Pancreas (tissue), 10 donors: ENCODE data around the gene USP48. TPM values are rescaled to one million over a fixed set of nuclear protein-coding genes. Genes with fewer than 3 reads are reported as not detected.
"Not testable (repeated sequence)": the region's sequence is repeated elsewhere in the genome, so short reads cannot be mapped to it uniquely, and the experiment has no call there.

Experiments
- ATAC-seq, 4 donors: fragments of 200-7000 bp; cut with Tn5 transposase; one replicate each; pipeline versions ENCODE4 v1.8.0 to v1.9.1; 2020; ENCODE audit warnings: mild to moderate bottlenecking in 4 of 4, moderate library complexity in 4 of 4
- DNase-seq, 6 donors: peaks; one replicate each; pipeline ENCODE4 v3.0.0-alpha.2; 2020
- FAIRE-seq: peaks from 2 replicates; lab custom pipeline; 2012; peaks lifted over from hg19 to GRCh38; lab: Jason Lieb, UNC
- H3K27ac ChIP-seq, 4 donors: fragments of 200-600 bp; sonication (generic); 1 replicate in 3 of 4; 2 replicates in 1 of 4; pipeline versions ENCODE4 v1.5.0 to v1.8.0; 2020
- H3K27me3 ChIP-seq, 4 donors: fragments of 200-600 bp; one replicate each; pipeline ENCODE4 v1.8.0; 2021
- H3K36me3 ChIP-seq, 3 donors: fragments of 200-600 bp; sonication (generic) in 1 of 3; one replicate each; pipeline versions ENCODE4 v1.5.0 to v1.8.0; 2020 to 2021
- H3K4me1 ChIP-seq, 3 donors: fragments of 200-600 bp; one replicate each; pipeline ENCODE4 v1.8.0; 2021
- H3K4me3 ChIP-seq, 4 donors: fragments of 200-600 bp; sonication (generic) in 2 of 4; one replicate each; pipeline versions ENCODE4 v1.5.0 to v1.8.0; 2020 to 2021
- H3K9me3 ChIP-seq, 4 donors: fragments of 200-600 bp; one replicate each; pipeline ENCODE4 v1.8.0; 2021
- CTCF ChIP-seq, 4 donors: fragments of 200-600 bp; sonication (generic) in 3 of 4; IDR thresholded peaks; one replicate each; pipeline versions ENCODE4 v1.5.0 to v1.8.0; 2021; ENCODE audit warnings: antibody characterized with exemption in 4 of 4
- WGBS, 2 donors: extraction: QIAGEN DNeasy Blood & Tissue Kit; methylation state at CpG; one replicate each; pipeline ENCODE4 v1.1.7; 2013; 5-methylcytosine and 5-hydroxymethylcytosine counted together
- intact Hi-C, 3 donors: fragments of 100-400 bp; cut with DNase I; formaldehyde crosslinking; loops; one replicate each; pipeline versions ENCODE4 v1.11.1 to v1.14.2; 2022
- polyA plus RNA-seq, 2 donors: library from polyadenylated mRNA; stranded (reverse); fragments of 200-250 nt; gene quantifications; one replicate each; pipeline ENCODE4 v1.2.3, GENCODE V29; 2013
- total RNA-seq, 6 donors: library from RNA; stranded (reverse); fragmentation: NEBNext Ultra II Directional in 4 of 6; extraction: Animal tissue kit (Norgen Biotek cat#: 25700) in 4 of 6; gene quantifications; one replicate each; pipeline versions ENCODE4 v1.2.1 to v1.2.4, GENCODE V29; 2021 to 2023
- donor health status: healthy with polysubstance abuse.
- donor health status: DM: no; HTN: no; CAD: no; lungs with moderate emphysema.
- donor health status: DM: no; HTN: no; CAD: no.
- donor health status: control.
- donor health status: control.
- donor health status: Bipolar disorder and iron deficiency.
- donor health status: DM: yes; HTN: yes; CAD: no.
- donor health status: DM: no; HTN: no; CAD: no.
- donor health status: DM: no; HTN: no; CAD: no.
- donor health status: DM: yes; HTN: yes; CAD: no.

Gene USP48
- total and polyA plus RNA-seq, 8 donors: 14.9 to 30.6 (median 25.9) TPM

- Histone ChIP-seq H3K36me3 (no peaks in the 10 kb centered on the region), H3K9me3 (no peaks in the 10 kb centered on the region), H3K27me3 (no peaks in the 10 kb centered on the region), H3K4me1 (peaks cover 3 to 7% (median 4%) of the 10 kb centered on the region in 3 donors), H3K27ac (no peak overlapping the region), H3K4me3 (no peak overlapping the region)
- FAIRE-seq (no peak), DNase-seq (no peak), ATAC-seq (no peak)
- WGBS, 2 donors: 95% methylated on average over 2 of the region's 2 CpGs
- no peak for TF ChIP-seq CTCF (IDR thresholded peaks at IDR 0.05)
- intact Hi-C loops: no loop called here
Observed at GRCh38 chr1:21770201-21770600, 12.7 kb downstream of the USP48 start.

GRCh38 chr1:21767106-21767505 is 15.8 kb downstream of the USP48 start:
- WGBS, 2 donors: 95 to 97% methylated on average over 8 of the region's 8 CpGs
- ATAC-seq, DNase-seq, H3K36me3 ChIP-seq, FAIRE-seq, intact Hi-C loops, H3K9me3 ChIP-seq, H3K27me3 ChIP-seq, H3K27ac ChIP-seq, H3K4me3 ChIP-seq: not testable (repeated sequence)
- H3K4me1 ChIP-seq: peaks cover 13 to 22% (median 16%) of the 10 kb centered on the region in 3 donors

GRCh38 chr1:21766210-21766609 is 16.7 kb downstream of the USP48 start:
- FAIRE-seq (no peak), DNase-seq (no peak), ATAC-seq (no peak)
- H3K27me3 ChIP-seq: no peaks in the 10 kb centered on the region
- WGBS, 2 donors: 63 to 80% methylated on average over 4 of the region's 4 CpGs
- H3K27ac ChIP-seq: no peak overlapping the region
- no peaks in the 10 kb centered on the region for H3K36me3 ChIP-seq
- no peak overlapping the region for H3K4me3 ChIP-seq
- no peaks in the 10 kb centered on the region for H3K9me3 ChIP-seq
- peaks cover 13 to 22% (median 16%) of the 10 kb centered on the region in 3 donors for H3K4me1 ChIP-seq
- no peak for TF ChIP-seq CTCF (IDR thresholded peaks at IDR 0.05)
- intact Hi-C loops: no loop called here

GRCh38 chr1:21764615-21765423 is 18.1 kb downstream of the USP48 start:
- no peak for TF ChIP-seq CTCF (IDR thresholded peaks at IDR 0.05)
- H3K4me3 ChIP-seq: no peak overlapping the region
- FAIRE-seq (no peak), DNase-seq (peak in 4 of 6 donors; percentile 47 to 77 (median 62)), ATAC-seq (peak; percentile 84 to 90 (median 88))
- 32 to 40% methylated on average over 13 of the region's 13 CpGs for WGBS, 2 donors
- peaks cover 13 to 22% (median 16%) of the 10 kb centered on the region in 3 donors for H3K4me1 ChIP-seq
- H3K9me3 ChIP-seq: no peaks in the 10 kb centered on the region
- no peaks in the 10 kb centered on the region for H3K36me3 ChIP-seq
- H3K27ac ChIP-seq: peak overlapping the region; percentile 26 to 60 (median 46)
- no peaks in the 10 kb centered on the region for H3K27me3 ChIP-seq
- intact Hi-C loops: no loop called here

GRCh38 chr1:21763694-21764419 is 19.1 kb downstream of the USP48 start:
- intact Hi-C loops: no loop called here
- H3K27me3 ChIP-seq: no peaks in the 10 kb centered on the region
- WGBS, 2 donors: 74 to 83% methylated on average over 7 of the region's 7 CpGs
- peaks cover 13 to 22% (median 16%) of the 10 kb centered on the region in 3 donors for H3K4me1 ChIP-seq
- H3K9me3 ChIP-seq: no peaks in the 10 kb centered on the region
- H3K27ac ChIP-seq: peak overlapping the region; percentile 16 to 56 (median 40)
- H3K36me3 ChIP-seq: no peaks in the 10 kb centered on the region
- H3K4me3 ChIP-seq: no peak overlapping the region
- no peak for FAIRE-seq
- ATAC-seq: no peak
- no peak for DNase-seq
- no peak for TF ChIP-seq CTCF (IDR thresholded peaks at IDR 0.05)
